Measurements from ENCODE around the gene RNF208. TPM values are rescaled to one million over a fixed set of nuclear protein-coding genes. Genes with fewer than 3 reads are reported as not detected.

The RNF208 gene
- total RNA-seq, 1 donor from 2014 or later, result 5.8 TPM

DNA sequence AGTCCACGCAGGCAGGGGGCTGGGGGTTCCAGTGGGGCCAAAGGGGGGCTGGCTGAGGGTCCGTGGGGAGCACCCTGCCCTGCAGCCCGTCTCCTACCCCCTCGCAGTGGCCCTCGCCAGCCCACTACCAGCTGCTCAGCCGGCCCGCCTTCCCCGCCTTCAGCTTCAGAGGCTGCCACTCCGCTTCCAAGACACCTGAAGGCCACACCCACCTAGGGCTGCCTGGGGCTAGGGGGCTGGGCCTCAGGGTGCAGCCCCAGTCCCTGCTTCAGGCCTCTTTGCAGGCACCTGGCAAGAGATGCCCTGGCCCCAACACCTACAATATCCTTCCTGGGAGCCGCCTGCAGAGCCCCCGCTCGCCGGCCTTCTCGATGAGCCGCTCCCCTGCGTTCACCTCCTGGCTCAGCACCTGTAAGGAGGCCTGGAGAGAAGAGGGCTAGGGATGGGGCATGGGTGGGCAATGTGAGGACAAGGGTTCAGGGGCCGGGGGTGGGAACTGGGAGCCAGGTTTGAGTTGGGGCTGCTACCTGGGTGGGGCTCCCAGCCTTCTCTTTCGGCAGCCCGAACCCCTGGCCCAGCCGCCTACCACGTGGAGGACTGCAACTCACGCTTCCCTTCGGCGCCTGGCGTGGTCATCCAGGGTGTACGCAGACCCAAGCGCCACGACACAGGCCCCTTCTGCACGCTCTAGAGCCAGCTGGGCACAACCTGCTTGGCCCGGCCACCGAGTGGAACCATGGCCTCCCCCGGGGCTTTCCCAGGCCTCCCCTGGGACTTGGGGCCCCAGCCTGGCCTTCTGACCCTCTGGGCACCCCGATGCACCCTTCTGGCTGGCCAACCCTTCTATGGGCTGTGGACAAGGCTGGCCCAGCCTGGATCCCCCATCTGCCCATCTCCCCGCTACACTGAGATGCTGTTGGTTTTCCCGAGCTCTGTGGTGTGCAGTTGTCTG lies 30.8 kb upstream of the RNF208 start:
- ATAC-seq (no peak), DNase-seq (no peak)
- H3K27ac ChIP-seq, result no peak overlapping the region
- H3K36me3 ChIP-seq, result peaks cover 10% of the 10 kb centered on the region
- H3K27me3 ChIP-seq (ENCODE audit: low read depth), result no peaks in the 10 kb centered on the region
- H3K4me3 ChIP-seq, result no peak overlapping the region
- peaks cover 23% of the 10 kb centered on the region for H3K4me1 ChIP-seq
- H3K9me3 ChIP-seq, result no peaks in the 10 kb centered on the region
- TF ChIP-seq, protein P1, sequence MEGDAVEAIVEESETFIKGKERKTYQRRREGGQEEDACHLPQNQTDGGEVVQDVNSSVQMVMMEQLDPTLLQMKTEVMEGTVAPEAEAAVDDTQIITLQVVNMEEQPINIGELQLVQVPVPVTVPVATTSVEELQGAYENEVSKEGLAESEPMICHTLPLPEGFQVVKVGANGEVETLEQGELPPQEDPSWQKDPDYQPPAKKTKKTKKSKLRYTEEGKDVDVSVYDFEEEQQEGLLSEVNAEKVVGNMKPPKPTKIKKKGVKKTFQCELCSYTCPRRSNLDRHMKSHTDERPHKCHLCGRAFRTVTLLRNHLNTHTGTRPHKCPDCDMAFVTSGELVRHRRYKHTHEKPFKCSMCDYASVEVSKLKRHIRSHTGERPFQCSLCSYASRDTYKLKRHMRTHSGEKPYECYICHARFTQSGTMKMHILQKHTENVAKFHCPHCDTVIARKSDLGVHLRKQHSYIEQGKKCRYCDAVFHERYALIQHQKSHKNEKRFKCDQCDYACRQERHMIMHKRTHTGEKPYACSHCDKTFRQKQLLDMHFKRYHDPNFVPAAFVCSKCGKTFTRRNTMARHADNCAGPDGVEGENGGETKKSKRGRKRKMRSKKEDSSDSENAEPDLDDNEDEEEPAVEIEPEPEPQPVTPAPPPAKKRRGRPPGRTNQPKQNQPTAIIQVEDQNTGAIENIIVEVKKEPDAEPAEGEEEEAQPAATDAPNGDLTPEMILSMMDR (IDR thresholded peaks at IDR 0.05), result no peak
- intact Hi-C loops (cut with DNase I), result no loop called here

DNA sequence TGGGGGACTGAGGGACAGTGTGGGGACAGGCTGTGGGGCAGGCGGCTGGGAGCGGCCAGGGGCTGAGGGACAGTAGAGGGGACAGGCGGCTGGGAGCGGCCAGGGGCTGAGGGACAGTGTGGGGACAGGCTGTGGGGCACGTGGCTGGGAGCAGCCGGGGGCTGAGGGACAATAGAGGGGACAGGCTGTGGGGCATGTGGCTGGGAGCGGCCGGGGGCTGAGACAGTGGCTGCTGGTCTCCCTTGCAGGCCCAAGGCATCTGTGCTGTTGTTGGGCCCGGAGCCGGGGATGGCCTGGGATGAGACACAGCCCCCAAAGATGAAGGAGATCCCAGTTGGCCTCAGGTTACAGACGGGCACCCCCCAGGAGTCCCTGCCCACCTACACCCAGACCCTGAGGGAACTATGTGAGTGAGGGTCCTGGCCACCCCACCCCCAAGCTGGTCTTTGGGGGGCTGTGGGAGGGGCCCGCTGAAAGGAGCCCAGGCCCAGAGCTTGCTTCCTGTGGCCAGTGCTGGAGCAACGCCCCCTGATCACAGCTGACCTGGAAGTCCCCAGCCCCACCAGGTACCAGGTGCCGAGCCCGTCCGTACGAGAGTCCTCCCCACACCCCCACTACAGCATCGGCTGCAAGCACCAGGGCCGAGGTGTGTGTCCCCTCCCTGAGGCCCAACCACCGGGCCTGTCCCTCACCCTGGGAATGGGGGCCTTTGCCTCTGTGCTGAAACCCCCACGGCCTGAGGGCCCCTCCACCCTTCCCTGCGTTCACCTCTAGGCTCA lies 29.6 kb upstream of the RNF208 start:
- H3K27ac ChIP-seq, result no peak overlapping the region
- ATAC-seq, result no peak
- H3K27me3 ChIP-seq (ENCODE audit: low read depth), result no peaks in the 10 kb centered on the region
- peaks cover 5% of the 10 kb centered on the region for H3K36me3 ChIP-seq
- intact Hi-C loops (cut with DNase I), result no loop called here
- H3K9me3 ChIP-seq, result no peaks in the 10 kb centered on the region
- DNase-seq, result no peak
- TF ChIP-seq, protein P1 (IDR thresholded peaks at IDR 0.05), result no peak
- H3K4me1 ChIP-seq, result peaks cover 24% of the 10 kb centered on the region
- no peak overlapping the region for H3K4me3 ChIP-seq

DNA sequence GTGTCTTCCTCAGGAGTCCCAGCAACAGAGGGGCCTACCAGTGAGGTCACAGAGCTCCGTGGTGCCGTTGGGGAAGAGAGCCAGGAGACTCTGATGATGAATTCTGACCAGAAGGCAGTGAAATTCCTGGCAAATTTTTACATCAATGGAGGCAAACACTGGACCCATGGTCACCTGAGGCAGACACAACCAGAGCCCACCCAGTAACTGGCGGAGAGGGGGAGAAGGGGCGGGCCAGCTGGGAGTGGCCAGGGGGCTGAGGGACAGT lies 29.1 kb upstream of the RNF208 start, which contains the start of gene STPG3:
Gene STPG3 (plus strand): TSS at position 93 of the 268 bp plus-strand sequence. CDS start 1 bp downstream, at position 94.
- ATAC-seq (no peak), DNase-seq (no peak)
- Histone ChIP-seq H3K27me3 (ENCODE audit: low read depth) (no peaks in the 10 kb centered on the region), H3K27ac (no peak within 1 kb of the TSS), H3K4me3 (no peak within 1 kb of the TSS), H3K9me3 (no peaks in the 10 kb centered on the region), H3K4me1 (peaks cover 18% of the 10 kb centered on the region), H3K36me3 (no peaks in the 10 kb centered on the region)
- intact Hi-C loops (cut with DNase I), result no loop called here
- TF ChIP-seq, protein P1 (IDR thresholded peaks at IDR 0.05), result no peak

DNA sequence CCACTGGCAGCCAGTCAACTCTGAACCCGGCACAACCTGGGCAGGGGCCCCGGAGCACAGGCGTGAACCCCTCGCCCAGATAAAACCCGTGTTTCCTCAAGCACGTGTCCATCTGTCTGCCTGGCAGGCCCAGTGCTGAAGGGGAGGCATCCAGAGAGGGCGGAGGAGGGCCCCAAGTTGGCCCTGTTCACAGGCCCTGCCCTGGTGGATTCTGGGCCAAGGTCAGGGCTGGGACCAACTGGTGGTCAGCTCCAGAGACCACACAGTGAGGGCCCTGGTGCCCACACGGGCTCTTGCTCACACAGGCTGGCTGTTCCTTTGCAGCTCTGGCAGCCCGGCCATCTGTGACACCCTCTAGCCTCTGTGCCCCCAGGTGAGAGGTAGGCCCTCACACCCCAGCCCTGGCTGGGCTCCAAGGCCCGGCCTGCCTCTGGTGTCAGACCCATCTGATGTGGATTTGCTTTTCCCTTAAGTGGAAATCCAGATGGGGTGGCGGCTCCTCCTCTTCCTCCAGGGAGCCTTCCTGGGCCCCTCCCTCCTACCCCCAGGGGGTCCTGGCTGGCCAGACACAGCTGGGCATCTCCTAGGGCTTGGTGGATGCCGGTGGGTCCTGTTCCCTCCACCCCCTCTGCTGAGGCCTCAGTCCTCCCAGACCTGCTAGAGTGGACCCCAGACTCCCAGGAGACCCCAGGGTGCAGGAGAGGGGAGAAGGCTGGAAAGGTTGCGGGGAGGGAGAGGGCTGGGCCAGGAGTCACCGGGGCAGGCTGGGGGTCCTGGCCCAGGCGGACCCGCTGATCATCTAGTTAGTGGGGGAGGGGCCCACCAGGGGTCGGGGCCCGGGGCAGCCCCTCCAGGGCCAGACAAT lies 28.5 kb upstream of the RNF208 start:
- peaks cover 14% of the 10 kb centered on the region for H3K4me1 ChIP-seq
- H3K36me3 ChIP-seq, result no peaks in the 10 kb centered on the region
- H3K9me3 ChIP-seq, result no peaks in the 10 kb centered on the region
- intact Hi-C loops (cut with DNase I), result no loop called here
- TF ChIP-seq, protein P1 (IDR thresholded peaks at IDR 0.05), result no peak
- DNase-seq (no peak), ATAC-seq (no peak)
- no peak overlapping the region for H3K27ac ChIP-seq
- no peaks in the 10 kb centered on the region for H3K27me3 ChIP-seq (ENCODE audit: low read depth)
- H3K4me3 ChIP-seq, result no peak overlapping the region

DNA sequence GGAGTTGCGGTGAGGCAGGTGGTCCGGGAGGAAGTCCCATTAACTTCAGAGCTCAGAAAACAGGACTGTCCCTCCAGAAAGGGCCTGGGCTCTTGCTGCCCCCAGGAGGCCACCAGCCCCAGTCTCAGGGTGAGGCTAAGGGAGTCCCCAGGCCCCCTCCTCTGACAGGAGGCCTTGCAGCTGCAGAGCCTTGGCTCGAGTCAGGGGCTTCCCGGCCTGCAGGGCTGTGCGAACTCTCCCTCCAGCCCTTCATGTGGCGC lies 25.8 kb upstream of the RNF208 start:
- TF ChIP-seq, protein P1 (IDR thresholded peaks at IDR 0.05), result no peak
- ATAC-seq, result no peak
- Histone ChIP-seq H3K36me3 (peaks cover 11% of the 10 kb centered on the region), H3K27ac (peak overlapping the region; percentile 33), H3K4me3 (no peak overlapping the region), H3K27me3 (ENCODE audit: low read depth) (no peaks in the 10 kb centered on the region), H3K4me1 (peaks cover 16% of the 10 kb centered on the region), H3K9me3 (no peaks in the 10 kb centered on the region)
- no peak for DNase-seq
- intact Hi-C loops (cut with DNase I), result no loop called here

All from lower lobe of right lung (tissue), 2 donors.